Testis (tissue), 3 donors: ENCODE results near the gene EFCAB9. TPM values are rescaled to one million over a fixed set of nuclear protein-coding genes. Genes with fewer than 3 reads are reported as not detected.

Experiments
- DNase-seq: peaks from one replicate; pipeline ENCODE4 v3.0.0-alpha.2; 2019
- H3K27ac ChIP-seq, 2 donors: fragments of 200-600 bp; sonication (generic); one replicate each; pipeline ENCODE4 v1.5.1; 2019
- H3K27me3 ChIP-seq: fragments of 200-600 bp; sonication (generic); one replicate; pipeline ENCODE4 v1.5.1; 2019
- H3K36me3 ChIP-seq: fragments of 200-600 bp; sonication (generic); one replicate; pipeline ENCODE4 v1.5.1; 2017; ENCODE audit warnings: low read depth; ENCODE audit errors: missing control alignments
- H3K4me1 ChIP-seq: fragments of 200-600 bp; sonication (generic); one replicate; pipeline ENCODE4 v1.5.1; 2019
- H3K4me3 ChIP-seq, 2 donors: fragments of 200-600 bp; sonication (generic); one replicate each; pipeline ENCODE4 v1.5.1; 2017 to 2019
- H3K9me3 ChIP-seq: fragments of 200-600 bp; sonication (generic); one replicate; pipeline ENCODE4 v1.5.1; 2017
- POLR2A ChIP-seq: fragments of 450-650 bp; IDR thresholded peaks from one replicate; pipeline ENCODE4 v1.6.1; 2017; ENCODE audit warnings: antibody characterized with exemption, mild to moderate bottlenecking, moderate library complexity
- WGBS, 2 donors: methylation state at CpG; one replicate each; pipeline ENCODE4 v1.1.5; 2018; 5-methylcytosine and 5-hydroxymethylcytosine counted together
- intact Hi-C: fragments of 100-400 bp; cut with DNase I; formaldehyde crosslinking; loops from one replicate; pipeline ENCODE4 v1.15.1; 2023; ENCODE audit warnings: low total_unique reads
- polyA plus RNA-seq: library from polyadenylated mRNA; stranded (reverse); fragments of 350-450 nt; fragmentation: Illumina TruSeq; extraction: RNeasy Lipid Tissue Mini Kit (QIAGEN cat#74804); gene quantifications from one replicate; pipeline ENCODE4 v1.2.3, GENCODE V29; 2014; ENCODE audit warnings: low read depth, low replicate concordance; ENCODE audit not compliant: insufficient read depth
- total RNA-seq, 2 donors: library from RNA; depleted of rRNA; stranded (reverse); fragments of >200 nt; gene quantifications; one replicate each; pipeline ENCODE4 v1.2.3, GENCODE V29; 2016
- TF ChIP-seq, protein P1 (sequence below), 3 experiments: fragments of 450-650 bp in 2 of 3; fragments of 200-600 bp in 1 of 3; sonication (generic) in 1 of 3; IDR thresholded peaks; one replicate each; pipeline ENCODE4 v1.5.1; 2016 to 2019; ENCODE audit warnings: antibody characterized with exemption in 3 of 3, mild to moderate bottlenecking in 2 of 3, moderate library complexity in 1 of 3

EFCAB9 gene
- total and polyA plus RNA-seq, 3 donors from 2014 or later = 5.5 to 11.7 (median 5.7) TPM

GRCh38 chr5:172159016-172159415 lies 35.0 kb upstream of the EFCAB9 start:
- no peak overlapping the region for H3K27ac ChIP-seq
- WGBS, 2 donors = 82 to 90% methylated on average over 8 of the region's 8 CpGs
- no peak for DNase-seq

DNA sequence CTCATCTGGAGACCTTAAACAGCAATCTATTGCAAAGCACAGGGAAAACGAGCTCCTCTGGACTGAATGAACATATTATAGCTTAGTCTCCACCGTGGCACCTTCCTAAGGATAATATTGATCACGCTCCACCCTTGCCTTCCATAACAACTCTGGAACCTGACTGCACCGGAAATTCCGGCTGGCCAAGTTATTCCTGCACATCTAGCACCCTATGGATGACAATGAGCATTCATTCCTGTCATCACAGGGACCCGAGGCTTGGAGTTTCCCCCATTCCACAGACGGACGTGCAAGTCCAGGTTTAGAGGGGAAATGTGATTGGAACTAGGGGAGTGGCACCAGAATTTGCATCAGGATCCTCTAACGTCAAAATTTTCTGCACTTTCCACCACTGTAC lies 33.5 kb upstream of the EFCAB9 start:
- no peak for DNase-seq
- Histone ChIP-seq H3K9me3 (no peaks in the 10 kb centered on the region), H3K4me3 (no peak overlapping the region), H3K27ac (no peak overlapping the region), H3K36me3 (no peaks in the 10 kb centered on the region), H3K27me3 (no peaks in the 10 kb centered on the region), H3K4me1 (peaks cover 38% of the 10 kb centered on the region)
- TF ChIP-seq POLR2A = no peak
- TF ChIP-seq, protein P1, sequence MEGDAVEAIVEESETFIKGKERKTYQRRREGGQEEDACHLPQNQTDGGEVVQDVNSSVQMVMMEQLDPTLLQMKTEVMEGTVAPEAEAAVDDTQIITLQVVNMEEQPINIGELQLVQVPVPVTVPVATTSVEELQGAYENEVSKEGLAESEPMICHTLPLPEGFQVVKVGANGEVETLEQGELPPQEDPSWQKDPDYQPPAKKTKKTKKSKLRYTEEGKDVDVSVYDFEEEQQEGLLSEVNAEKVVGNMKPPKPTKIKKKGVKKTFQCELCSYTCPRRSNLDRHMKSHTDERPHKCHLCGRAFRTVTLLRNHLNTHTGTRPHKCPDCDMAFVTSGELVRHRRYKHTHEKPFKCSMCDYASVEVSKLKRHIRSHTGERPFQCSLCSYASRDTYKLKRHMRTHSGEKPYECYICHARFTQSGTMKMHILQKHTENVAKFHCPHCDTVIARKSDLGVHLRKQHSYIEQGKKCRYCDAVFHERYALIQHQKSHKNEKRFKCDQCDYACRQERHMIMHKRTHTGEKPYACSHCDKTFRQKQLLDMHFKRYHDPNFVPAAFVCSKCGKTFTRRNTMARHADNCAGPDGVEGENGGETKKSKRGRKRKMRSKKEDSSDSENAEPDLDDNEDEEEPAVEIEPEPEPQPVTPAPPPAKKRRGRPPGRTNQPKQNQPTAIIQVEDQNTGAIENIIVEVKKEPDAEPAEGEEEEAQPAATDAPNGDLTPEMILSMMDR (IDR thresholded peaks at IDR 0.05) = no peak
- 74 to 76% methylated on average over 9 of the region's 9 CpGs for WGBS, 2 donors
- intact Hi-C loops = no loop called here

More at GRCh38 chr5:172159016-172159415, 35.0 kb upstream of the EFCAB9 start:
- H3K9me3 ChIP-seq = no peaks in the 10 kb centered on the region
- no peak overlapping the region for H3K4me3 ChIP-seq
- no peaks in the 10 kb centered on the region for H3K36me3 ChIP-seq
- intact Hi-C loops = no loop called here
- TF ChIP-seq, protein P1 (IDR thresholded peaks at IDR 0.05) = no peak
- TF ChIP-seq POLR2A = no peak
- peaks cover 23% of the 10 kb centered on the region for H3K4me1 ChIP-seq
- H3K27me3 ChIP-seq = no peaks in the 10 kb centered on the region

- H3K4me3 ChIP-seq = no peak overlapping the region
- no peaks in the 10 kb centered on the region for H3K9me3 ChIP-seq
- 74 to 79% methylated on average over 5 of the region's 5 CpGs for WGBS, 2 donors
- TF ChIP-seq, protein P1 (IDR thresholded peaks at IDR 0.05) = peak in 1 of 3 experiments; percentile 10
- TF ChIP-seq POLR2A = no peak
- H3K4me1 ChIP-seq = peaks cover 41% of the 10 kb centered on the region
- DNase-seq = no peak
- no peaks in the 10 kb centered on the region for H3K36me3 ChIP-seq
- peak overlapping the region; percentile 18 to 50 for H3K27ac ChIP-seq
- H3K27me3 ChIP-seq = no peaks in the 10 kb centered on the region
- intact Hi-C loops = no loop called here
Observed at GRCh38 chr5:172162323-172162986, 31.5 kb upstream of the EFCAB9 start.

DNA sequence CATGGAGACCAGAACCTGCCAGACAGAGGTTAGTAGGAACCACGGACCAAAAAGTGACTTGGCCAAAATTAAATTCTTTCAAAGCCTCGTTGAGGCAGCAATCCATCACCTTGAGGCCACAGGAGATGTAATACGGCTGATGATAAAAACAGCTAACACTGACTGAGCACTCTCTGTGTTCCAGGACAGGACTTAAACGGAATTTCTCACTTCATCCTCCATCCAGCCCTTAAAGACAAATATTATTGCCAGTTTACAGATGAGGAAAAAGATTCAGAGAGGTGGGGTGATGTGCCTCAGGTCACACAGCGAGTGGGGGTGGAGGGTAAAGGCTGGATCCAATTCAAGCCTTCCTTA lies 31.0 kb upstream of the EFCAB9 start:
- TF ChIP-seq POLR2A = no peak
- TF ChIP-seq, protein P1 (IDR thresholded peaks at IDR 0.05) = no peak
- DNase-seq = no peak
- Histone ChIP-seq H3K36me3 (no peaks in the 10 kb centered on the region), H3K27me3 (no peaks in the 10 kb centered on the region), H3K27ac (peak overlapping the region in 1 of 2 donors; percentile 50), H3K4me3 (no peak overlapping the region), H3K9me3 (no peaks in the 10 kb centered on the region), H3K4me1 (peaks cover 46% of the 10 kb centered on the region)
- WGBS, 2 donors = 58 to 80% methylated on average over 5 of the region's 5 CpGs
- intact Hi-C loops = no loop called here

DNA sequence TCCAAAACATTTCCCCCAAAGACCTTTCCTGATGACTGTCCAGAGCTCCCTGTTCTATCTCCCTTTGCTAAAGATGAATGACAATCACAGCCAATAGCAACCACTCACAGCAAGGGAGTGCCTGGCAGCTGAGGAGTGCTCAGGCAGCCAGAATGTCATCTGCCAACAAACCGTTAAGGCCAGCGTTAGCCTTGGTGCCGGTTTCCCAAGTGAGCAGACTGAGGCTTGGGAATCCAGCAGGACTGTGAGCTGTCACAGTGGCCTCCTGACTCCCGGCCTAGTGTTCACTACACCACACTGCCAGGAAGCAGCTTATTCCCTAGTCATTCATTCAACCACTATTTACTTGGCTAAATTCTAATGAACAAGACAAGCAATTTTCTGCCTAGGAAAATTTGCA lies 30.6 kb upstream of the EFCAB9 start:
- H3K4me3 ChIP-seq = no peak overlapping the region
- TF ChIP-seq, protein P1 (IDR thresholded peaks at IDR 0.05) = no peak
- TF ChIP-seq POLR2A = no peak
- peak overlapping the region in 1 of 2 donors; percentile 50 for H3K27ac ChIP-seq
- 42 to 63% methylated on average over 4 of the region's 4 CpGs for WGBS, 2 donors
- no peaks in the 10 kb centered on the region for H3K27me3 ChIP-seq
- intact Hi-C loops = no loop called here
- no peaks in the 10 kb centered on the region for H3K36me3 ChIP-seq
- peak; percentile 75 for DNase-seq
- no peaks in the 10 kb centered on the region for H3K9me3 ChIP-seq
- H3K4me1 ChIP-seq = peaks cover 50% of the 10 kb centered on the region
